ENCODE measurements around the gene ARHGEF25.
A peak's percentile ranks its signal among the peaks of the same experiment; 100 is the strongest.

ARHGEF25 gene

GRCh38 chr12:57618966-57619433 lies 7.8 kb downstream of the ARHGEF25 start:
- no peak for DNase-seq (ENCODE audit: low read depth)
- H3K4me3 ChIP-seq (ENCODE audit: low read depth, low read length) = no peak overlapping the region
- no peak for TF ChIP-seq CTCF (IDR thresholded peaks at IDR 0.05; ENCODE audit: low read depth, low read length, missing control alignments)

- H3K4me3 ChIP-seq (ENCODE audit: low read depth, low read length) = no peak overlapping the region
- TF ChIP-seq CTCF (IDR thresholded peaks at IDR 0.05; ENCODE audit: low read depth, low read length, missing control alignments) = no peak
- DNase-seq (ENCODE audit: low read depth) = no peak
These were observed 8.4 kb downstream of the ARHGEF25 start for GRCh38 chr12:57619434-57620244.

GRCh38 chr12:57620245-57620935 lies 9.2 kb downstream of the ARHGEF25 start:
- H3K4me3 ChIP-seq (ENCODE audit: low read depth, low read length) = no peak overlapping the region
- TF ChIP-seq CTCF (IDR thresholded peaks at IDR 0.05; ENCODE audit: low read depth, low read length, missing control alignments) = no peak
- DNase-seq (ENCODE audit: low read depth) = no peak

GRCh38 chr12:57620936-57621496 lies 9.8 kb downstream of the ARHGEF25 start:
- no peak for DNase-seq (ENCODE audit: low read depth)
- TF ChIP-seq CTCF (IDR thresholded peaks at IDR 0.05; ENCODE audit: low read depth, low read length, missing control alignments) = no peak
- H3K4me3 ChIP-seq (ENCODE audit: low read depth, low read length) = peak overlapping the region; percentile 4; the same call in 1 of the 2 replicates

- TF ChIP-seq CTCF (IDR thresholded peaks at IDR 0.05; ENCODE audit: low read depth, low read length, missing control alignments) = peak; percentile 84
- DNase-seq (ENCODE audit: low read depth) = no peak
- H3K4me3 ChIP-seq (ENCODE audit: low read depth, low read length) = 0 out of 2 replicates have a peak overlapping the region, but pooled peaks have one; percentile 4
These were observed 10.5 kb downstream of the ARHGEF25 start for GRCh38 chr12:57621497-57622292.

All from GM12864 (cell line).